Measurements from ENCODE around the gene LCAT.
A peak's percentile ranks its signal among the peaks of the same experiment; 100 is the strongest.

Gene LCAT

DNA sequence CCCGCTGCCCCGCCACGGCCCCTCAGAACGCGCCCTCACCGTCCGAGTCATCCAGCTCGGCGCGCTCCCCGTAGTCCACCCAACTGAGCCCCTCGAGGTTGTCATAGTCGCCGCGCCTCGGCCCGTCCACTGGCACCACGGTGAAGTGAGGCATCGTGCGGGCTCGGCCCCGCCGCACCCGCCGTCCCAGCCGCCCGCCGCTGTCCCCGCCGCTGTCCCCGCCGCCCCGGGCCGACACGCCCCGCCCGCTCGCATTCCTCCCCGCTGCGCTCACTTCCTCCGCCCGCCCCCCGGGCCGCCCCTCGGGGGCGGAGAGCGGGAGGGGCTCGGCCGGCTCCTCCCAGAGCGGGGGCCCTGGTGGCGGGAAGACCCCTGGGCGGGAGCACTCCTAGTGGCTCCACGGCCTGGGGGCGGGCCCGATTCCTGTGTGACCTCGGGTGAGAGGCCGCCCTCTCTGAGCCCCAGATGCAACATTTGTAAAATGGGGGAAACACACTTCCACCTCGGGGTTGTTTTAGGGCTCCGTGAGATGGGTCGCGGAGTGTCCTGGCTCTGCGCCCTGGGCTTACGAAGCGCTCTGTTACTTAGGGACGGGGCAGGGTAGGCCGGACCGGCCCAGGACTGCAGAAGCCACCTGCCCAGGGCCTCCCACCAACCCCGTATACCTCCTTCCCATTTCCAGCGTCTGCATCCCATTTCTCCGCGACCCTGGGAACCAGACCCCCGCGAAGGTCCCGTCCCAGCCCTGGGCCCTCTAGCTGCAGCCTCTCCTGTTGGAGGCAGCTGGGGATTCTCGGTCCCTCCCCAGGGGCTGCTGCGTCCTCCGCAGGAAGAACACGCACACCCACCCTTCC, 24.7 kb upstream of the LCAT start, which contains the start of gene SLC12A4:
Gene SLC12A4, minus strand, starts transcription at position 238 of the 854 bp plus-strand sequence. Its CDS starts 84 bp downstream, at position 154.
- DNase-seq, result peak; percentile 77

DNA sequence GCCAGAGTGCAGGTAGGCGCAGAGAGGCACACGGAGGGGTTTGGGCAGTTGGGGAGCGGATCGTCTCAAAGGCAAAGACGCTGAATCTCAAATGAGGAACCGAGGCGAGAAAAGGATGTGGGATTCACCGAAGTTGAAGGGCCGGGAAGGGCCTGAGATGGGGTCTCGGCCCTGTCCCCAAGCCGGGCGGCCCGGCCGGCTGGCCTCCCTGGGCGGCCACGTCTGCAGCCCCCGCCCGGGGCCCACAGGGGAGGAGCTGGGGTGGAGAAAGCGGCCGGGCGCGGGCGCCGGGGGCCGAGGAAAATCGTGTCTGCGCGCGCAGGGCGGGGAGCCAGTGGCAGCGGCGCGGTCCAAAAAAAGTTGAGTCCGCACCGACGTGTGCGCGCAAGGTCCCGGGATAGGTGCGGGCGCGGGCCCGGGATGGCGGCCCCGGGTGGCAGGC, 24.1 kb upstream of the LCAT start:
- DNase-seq, result peak; percentile 53

DNA sequence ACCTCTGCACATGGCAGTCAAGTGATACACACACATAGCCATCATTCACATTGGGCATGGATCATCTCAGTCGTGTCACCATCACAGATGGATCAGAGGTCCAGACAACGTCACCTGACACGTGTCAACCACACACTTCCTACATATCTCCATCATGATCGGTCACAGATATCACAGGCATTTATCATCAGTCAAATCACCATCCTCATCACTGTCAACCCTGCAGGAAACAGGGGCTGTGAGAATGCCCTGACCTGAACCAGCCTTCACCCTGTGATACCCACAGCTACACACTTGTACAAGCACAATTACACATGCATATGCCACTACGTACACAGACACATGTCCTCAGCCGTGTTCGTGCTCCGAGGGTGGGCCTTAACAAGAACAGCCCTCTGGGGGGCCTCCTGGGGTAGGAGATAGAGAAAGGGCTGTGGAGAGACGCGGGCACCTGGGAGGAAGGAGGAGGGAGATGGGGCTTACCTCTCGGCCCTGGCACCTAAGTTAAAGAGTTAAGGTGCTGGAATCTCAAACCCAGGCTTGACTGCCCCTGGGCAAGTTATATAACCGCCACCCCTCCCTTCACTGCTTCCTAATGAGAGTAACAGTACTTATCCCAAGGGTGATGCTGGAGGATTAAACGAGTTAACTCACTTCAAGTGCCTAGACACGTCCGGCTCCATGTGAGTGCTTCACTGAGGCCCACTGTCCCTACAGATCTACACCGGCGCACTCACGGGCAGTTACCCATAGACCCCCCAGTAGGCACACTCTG, 23.4 kb upstream of the LCAT start:
- no peak for DNase-seq

DNA sequence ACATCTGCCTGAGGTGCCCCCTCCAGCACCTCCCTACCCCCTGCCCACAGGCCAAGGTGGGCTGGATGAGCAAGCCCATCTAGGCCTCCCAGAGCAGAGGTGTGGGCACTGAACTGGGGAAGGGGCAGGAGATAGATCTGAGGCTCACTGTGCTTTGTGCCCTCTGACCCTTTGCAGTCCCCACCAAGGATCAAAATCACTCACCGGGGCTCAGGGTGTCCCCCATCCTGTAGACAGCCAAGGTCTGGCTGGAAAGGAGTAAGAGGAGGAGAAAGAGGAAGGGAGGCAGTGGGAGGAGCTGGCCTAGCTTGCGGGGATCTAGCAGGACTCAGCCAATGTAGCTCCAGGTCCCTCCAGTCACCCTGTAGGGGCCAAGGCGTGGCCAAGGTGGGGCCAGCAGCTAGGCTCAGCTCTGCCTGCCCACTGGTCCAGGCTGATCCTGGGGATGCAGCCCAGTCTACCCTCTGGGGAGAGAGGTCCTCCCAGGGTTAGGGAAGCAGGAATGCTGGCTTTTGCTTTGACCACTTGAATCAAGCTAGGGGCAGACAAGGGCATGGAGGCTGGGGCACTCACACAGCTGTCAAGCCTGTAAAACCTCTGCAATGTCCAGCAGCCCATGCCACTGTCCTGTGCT, 22.7 kb upstream of the LCAT start:
- DNase-seq, result no peak

DNA sequence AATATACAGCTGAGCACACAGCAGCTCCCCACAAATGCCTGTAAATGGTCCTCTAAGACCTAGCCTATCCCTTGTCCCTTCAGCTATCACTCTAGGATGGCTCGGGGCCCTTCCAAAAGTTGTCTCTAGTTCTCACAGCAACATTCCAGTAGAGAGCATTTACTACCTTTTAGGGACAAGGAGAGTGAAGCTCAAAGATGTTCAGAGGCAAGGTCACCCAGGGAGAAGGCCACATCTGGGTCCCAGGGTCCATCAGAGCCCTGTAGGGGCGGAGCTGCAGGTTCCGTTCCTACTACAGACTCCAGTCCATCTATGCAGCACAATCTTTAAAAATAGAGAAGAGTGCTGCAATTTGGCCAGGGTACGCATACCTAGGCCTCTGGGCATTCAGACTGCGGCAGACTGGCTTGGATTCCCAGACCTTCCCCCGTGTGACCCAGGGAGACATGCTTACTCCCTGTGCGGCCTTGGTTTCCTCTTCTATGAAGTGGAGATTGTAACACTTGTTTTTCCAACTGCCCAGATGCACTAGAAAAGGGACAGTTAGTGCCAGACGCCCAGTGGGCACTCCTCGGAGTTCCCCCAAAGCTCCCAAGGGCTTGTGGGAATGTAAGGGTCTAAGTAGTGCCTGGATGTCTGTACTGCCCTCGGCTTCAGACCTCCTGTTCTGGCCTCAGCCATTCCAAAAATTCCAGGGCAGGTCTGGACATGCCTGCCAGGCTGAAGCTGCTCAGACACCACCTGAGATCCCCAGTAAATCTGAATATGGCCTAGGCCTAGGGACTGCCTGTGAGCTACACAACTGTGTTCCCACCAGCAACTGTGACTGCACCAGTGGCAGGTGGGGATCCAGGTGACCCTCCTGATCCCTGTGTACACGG, 22.0 kb upstream of the LCAT start:
- no peak for DNase-seq

DNA sequence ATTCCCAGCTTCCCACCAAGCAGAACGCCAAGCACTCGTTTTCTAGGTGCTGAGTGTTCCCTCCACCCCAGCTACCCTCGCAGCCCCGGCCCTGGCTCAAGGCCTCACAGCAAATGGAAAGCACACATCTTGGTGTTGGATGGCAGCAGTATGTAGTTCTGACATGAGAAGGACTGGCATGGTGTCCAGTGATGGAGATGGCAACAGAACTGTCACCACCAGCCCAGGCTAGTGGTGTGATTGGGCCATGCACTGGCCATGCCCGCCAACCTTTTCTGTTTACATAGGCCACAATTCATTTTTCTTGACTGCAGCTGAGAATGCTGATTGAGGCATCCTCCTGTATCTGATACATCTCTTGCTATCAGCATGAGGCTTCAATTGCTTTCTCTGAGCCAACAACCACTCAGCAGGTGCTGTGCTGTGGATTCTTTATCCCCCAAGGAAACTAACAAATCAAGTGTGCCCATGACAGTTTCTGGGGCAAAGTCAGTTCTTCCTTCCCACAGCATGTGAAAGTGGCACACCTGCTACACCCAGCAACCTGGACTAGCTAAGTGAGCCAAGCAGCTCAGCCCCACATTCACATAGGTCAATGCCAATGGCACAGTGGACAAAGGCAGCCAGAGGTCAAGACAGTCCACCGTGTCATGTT, 20.7 kb upstream of the LCAT start:
- DNase-seq, result no peak

DNA sequence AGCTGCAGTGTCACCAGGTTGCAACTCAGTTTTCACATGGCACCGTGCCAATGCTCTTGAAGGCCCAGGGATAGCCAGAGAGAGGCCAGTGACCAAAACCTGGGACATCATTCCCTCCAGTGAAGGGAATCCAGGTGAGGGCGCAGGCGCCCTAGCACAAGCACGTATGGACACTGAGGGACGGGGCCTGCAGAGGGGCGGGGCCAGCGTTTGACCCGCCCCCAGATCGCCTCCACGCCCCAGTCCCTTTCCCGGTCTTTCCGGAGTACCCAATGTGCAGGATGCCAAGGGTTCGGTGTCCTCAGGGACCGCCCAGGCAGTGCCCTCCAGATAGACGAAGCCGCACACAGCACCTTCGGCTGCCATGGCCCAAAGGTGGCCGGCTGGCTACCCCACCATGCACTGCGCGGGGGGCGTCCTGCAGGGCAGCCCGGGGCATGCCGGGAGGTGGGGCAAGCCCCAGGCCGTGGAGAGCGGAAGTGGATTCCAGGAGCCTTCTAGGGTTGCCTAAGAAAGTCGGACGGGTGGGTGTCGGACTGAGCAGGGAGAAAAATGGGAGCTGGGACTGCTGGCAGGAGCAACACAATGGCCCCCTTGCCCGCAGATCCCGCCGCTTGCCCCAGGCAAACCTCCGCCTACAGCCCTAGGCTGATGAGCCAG, 19.9 kb upstream of the LCAT start:
- DNase-seq, result peak; percentile 45

DNA sequence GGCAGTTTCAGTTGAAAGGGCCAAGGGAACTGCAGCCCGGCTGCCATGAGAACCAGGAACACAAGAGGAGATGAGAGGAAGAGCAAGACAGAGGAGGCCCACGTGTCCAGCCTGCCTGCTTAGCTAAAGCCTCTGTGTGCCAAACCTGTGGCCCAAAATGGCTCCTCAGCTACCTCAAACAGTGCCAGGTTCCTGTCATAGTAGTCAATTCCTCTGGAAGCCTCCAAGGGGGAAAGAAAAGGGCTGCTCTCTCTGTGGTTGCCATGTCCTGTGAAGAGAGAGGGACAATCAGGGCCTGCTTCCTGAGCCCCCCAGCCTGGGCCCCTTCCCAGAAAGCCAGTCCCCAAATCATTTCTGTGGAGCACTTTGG, 19.4 kb upstream of the LCAT start:
- no peak for DNase-seq

DNA sequence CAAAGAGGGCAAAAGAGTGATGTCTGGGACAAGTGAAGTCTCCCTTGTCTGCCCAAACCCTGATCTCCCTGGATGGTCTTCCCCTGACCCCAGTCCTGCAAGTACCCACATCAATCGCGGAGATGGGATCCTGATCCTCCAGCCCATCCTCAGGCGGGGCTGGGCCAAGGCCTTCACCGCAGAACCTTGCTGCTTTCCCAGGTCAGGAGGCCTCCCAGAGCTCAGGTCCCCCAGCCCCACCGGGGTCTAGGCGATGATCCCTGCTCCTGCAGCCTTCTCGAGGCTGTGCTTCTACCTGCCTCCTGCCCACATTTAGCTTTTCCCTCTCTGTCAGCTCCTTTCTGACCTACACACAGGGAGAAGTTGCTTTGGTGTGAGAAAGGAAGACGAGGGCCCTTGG, 18.2 kb upstream of the LCAT start:
- DNase-seq, result no peak

DNA sequence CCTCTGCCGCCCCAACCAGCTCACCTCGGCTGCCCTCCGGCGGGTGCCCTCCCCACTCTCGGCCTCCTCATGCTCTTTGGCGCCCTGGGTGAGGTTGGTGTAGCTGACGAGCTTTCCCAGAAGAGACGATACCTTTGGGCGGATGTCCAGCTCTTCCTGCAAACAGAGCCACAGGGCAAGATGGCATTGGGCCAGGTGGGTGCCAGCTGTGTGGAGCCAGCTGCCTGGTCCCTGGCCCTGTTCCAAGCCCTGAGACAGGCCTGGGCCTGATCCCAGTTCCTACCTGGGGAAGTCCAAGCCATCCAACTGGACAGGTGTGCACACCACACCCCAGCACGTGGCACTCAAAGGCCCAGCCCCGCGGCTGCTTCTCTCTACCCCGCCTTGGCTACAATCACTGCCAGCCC, 17.6 kb upstream of the LCAT start:
- peak; percentile 98 for DNase-seq

DNA sequence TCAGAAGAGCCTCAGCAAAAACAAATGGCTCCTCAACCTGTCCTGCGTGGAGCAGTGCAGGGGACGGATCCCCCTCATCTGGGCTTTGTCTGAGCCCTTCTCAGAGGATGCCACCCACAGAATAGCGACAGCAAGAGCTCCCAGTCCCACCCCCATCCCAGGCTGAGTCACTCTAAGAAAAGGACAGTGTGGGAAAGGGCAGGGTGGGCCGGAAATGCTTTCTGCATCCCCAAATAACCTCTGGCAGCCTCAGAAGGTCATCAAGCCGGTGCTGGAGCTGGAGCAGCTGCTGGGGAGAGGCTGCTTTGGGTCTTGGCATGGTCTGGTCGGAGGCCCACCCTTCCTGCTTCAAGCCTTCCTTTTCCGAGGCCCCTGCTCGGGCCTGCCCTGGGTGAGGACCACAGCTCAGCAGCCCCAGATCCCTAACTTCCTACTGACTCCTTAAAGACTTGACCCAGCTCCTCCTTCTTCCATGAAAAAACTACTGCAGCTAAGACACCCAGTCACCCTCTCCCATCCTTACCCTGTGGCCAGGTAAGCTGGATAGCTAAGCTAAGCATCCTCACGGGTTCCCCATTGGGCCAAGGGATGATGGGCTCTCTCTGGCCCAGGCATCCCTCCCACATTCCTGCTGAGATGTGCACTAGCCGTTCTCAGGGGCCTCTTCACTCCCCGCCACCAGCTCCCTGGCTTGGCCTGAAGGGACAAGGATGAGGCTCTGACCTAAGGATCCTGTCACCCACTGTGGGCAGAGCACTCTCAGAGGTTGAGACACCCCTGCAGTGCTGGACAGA, 15.8 kb upstream of the LCAT start:
- DNase-seq, result no peak

DNA sequence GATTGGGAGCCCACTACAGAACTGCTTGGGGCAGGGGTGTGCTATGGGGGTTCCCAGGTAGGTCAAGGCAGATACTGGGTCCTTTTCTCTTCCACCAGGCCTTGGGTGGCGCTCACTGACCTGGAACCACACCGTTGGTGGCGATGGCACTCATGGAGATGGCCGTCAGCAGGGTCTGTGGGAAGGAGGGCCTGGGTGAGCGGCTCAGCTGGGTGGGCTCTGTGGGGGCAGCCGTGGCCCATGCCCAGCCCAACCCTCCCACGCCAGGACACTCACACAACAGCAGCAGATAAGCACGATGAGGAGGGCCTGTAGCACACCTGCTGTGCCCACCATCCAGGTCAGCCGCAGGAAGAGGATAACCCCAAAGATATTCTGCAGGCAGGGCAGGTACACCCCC, 13.7 kb upstream of the LCAT start:
- DNase-seq, result no peak

DNA sequence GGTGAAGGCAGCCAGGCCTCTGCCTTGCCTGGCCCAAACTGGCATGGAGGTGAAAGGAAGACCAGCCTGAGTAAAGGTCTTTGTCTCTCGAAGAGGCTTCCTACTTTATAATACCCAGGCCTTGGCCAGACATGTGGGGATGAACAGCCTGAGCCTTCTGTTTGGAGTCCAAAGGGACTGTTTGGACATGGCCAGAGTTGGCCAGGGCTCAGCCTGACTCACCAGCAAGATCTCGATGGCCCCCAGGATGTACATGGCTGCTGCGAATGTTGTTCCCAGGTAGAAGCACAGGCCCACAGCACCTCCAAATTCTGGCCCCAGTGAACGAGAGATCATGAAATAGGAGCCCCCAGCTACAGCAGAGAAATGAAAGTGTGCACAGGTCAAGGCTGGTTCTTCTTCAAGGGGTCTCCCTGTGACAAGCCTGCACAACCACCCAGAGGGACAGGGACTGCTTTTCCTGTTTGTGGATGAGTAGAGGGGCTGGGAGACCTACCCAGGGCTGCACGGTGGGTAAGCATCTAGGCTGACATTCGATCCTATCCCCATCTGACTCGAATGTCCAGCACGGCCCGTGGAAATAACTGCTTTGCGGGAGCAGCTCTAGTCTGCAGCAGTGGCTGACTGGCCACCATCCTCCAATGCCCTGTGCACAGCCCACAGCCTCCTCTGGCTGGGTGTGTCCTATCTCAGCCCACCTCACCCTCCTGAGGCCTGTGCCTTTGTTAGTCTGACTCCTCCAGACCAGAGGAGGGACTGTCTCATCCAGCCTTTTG, 10.7 kb upstream of the LCAT start:
- no peak for DNase-seq

DNA sequence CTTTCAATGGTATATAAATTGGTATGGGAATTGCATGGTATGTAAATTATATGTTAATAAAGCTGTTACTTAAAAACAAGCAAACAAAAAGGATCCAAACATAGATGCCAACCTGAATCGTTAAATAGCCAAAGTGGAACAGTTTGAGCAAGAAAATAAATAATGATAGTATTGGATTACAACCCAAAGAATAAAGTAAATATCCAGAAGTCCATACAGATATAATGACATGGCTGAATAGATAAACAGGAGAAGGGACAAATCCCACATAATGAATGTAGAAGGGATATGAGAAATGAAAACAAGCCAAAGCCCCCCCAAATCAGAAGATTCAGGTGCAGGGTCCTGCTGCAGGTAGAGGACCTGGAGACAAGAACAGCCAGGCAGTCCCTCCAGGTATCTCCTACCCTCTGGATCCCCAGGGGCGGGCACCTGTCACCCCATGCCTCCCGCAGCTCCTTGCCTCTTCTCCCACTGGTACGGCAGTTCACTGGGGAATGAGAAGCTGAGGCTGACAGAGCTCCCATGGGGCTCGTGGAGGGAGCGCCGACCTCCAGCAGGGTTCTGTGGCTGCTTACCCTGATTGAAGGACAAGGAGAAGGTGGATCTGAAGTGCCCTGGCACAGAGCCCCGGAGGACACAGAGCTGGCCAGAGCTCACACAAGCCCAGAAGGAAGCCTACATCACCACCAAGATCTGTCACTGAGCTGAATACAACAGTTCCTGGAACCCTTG, 9.9 kb upstream of the LCAT start:
- no peak for DNase-seq

DNA sequence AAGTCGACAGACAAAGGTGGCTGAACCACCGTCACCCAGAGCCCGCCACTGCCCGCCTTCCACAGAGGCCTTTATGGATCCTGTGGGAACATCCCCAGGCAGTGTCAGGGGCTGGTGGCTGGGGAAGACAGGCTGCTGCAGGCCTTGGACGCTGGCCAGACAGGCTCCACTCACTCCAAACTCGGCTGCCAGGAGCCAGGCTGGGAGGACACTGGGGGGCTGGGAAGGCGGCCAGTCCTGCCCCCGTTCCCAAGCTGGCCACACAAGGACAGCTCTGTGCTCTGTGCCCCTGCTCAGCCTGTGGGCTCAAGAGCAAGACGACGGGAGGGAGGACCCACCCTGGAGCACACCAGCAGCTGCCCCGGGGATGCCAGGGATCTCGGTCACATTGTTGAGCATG, 7.6 kb upstream of the LCAT start:
- DNase-seq, result no peak

DNA sequence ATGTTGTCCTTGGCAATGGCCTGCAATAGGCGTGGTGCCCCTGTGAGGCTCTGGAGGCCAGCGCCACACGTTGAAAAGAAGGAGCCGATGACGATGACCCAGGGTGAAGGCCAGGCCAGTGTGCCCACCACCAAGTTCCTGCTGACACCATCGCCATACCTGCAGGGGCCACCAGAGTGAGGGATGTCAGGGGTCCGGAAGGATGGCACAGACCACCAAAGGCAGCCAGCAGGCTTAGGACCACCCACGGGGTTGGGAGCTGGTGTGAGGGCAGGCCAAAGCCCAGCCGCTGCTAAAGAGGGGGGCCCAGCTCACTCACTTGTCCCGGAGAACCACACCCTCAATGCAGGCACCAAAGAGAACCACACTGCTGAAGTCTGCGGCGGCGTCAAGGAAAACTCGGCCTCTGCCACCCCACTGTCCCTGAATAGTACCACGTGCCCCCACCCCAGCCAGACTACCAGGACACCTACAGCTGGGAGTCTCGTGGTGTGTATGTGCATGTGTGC, 6.5 kb upstream of the LCAT start:
- no peak for DNase-seq

DNA sequence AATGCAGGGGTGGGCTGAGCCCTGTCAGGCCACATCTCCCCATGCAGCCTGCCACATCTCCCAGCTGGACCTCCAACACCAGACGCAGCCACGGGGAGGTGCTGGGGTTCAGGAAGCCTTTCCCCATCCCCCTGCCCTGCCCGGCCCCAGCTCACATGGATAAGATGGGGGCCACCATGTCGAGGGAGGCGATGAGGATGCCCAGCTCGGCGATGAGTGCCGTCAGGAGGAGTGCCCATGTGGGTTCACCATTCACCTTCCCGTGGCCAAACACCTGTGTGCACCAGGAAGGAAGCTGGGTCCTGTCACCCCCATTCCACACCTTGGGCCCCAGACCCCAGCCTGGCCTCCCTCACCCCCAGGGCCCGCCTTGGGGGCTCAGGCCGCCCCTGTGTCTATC, 5.7 kb upstream of the LCAT start:
- DNase-seq, result no peak

DNA sequence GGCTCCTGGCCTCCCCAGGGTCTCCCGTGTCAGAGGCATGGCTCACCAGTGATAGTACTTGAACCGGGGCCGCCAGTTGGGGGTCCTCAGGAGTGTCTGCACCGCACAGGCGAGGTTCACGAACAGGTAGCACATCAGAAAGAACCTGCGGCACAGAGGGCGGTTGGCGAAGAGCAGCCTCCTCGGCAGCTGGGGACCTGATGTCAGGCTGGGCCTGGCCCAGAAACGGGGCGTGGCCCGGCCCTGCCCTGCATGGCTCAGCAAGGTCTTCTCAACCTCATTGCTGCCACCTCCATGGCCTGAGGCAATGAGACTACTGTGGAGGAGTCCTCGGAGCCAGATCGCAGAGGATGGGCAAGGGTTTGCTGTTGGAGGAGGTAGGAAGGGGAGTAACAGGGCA, 4.1 kb upstream of the LCAT start:
- DNase-seq, result no peak
